Stimulated activated CD4-positive, alpha-beta T cell treated with anti-CD3 and anti-CD28 coated beads, TNF-alpha, amount 100 ng/mL, for 48 hours (primary cell): ENCODE data around the gene CYP1B1.
A peak's percentile ranks its signal among the peaks of the same experiment; 100 is the strongest.

ENCODE experiments used
- DNase-seq, 3 donors: peaks; one replicate each; pipeline ENCODE4 v3.0.0-alpha.2; 2020; ENCODE audit warnings: low read depth in 3 of 3

Gene CYP1B1

DNA sequence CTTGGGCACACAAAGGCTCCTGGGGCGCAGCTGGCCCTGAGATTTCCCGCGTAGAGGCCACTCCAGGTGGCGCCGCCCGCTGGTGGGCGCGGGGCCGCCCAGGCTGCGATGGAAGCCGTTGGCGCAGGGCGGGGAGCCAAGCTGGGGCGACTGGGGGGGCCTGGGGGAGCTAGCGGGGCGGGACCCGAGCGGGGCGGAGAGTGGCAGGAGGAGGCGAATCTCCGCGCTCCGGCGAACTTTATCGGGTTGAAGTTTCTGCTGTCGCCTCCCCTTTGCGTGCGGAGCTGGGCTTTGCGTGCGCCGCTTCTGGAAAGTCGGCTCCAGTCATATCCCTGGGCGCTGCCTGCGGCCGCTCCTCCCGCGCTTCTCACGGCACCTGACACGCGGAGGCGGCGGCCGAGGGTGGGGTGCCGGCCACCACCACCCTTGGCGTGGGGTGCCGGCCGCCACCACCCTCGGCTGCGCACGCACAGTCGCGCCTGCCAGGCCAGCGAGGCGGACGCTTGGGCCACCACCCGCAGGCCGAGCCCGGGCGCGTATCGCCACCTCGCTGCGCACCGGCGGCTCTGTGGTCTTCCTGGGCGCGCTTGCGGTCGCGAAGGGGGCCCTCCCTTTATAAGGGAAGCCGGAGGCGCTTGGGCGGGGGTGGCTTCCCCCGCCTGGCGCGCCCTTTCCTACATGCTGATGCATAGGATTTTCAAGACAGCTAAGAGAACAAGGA lies 919 bp upstream of the CYP1B1 start:
- DNase-seq = peak; percentile 65 to 76 (median 67)

DNA sequence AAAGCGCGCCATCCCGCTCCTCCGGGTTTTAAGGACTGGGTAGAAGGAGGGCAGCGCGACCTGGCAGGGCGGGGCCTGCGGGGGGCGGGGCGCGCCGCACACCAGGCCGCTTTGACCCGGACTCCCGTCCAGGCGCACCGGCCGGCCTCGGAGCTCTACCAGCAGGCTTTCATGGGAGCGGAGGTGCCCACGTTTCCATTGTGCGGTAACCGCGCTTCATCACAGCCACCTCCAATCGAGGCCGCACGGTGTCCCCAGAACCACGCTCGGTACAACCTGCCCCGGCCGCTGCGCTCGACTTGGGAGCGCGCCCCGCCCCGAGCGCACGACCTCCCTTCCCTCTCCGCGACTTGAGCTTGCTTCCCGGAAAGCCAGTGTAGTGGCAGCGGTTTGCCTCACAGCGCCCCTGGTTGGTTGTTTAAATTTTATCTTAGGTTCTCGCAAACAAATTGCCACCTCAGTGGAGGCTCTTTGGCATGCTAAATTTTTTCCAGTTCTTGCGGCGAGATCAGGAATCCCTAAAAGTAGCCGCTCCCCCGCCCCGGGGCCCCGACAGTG lies 280 bp upstream of the CYP1B1 start:
- peak; percentile 38 to 51 (median 46) for DNase-seq

DNA sequence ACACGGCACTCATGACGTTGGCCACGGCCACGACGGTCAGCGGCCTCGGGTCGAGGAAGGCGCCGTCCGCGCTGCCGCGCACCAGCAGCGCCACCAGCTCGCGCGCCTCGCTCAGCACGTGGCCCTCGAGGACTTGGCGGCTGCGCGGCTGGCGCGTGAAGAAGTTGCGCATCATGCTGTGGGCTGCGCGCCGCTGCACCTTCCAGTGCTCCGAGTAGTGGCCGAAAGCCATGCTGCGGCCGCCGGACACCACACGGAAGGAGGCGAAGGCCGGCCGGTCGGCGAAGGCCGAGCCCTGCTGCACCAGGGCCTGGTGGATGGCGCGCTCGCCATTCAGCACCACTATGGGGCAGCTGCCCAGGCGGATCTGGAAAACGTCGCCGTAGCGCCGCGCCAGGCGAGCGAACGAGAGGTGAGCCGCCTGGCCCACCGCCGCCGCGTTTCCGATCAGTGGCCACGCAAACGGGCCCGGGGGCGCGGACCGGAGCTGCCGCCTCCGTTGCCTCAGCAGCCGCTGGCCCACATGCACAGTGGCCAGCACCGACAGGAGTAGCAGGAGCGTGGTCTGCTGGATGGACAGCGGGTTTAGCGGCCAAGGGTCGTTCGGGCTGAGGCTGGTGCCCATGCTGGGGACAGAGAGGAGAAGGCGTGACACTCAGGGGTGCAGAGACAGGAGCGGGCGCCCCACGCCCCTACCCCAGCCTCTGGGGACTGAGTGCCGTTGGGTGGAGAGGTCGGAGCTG lies 1.0 kb downstream of the CYP1B1 start:
- no peak for DNase-seq

DNA sequence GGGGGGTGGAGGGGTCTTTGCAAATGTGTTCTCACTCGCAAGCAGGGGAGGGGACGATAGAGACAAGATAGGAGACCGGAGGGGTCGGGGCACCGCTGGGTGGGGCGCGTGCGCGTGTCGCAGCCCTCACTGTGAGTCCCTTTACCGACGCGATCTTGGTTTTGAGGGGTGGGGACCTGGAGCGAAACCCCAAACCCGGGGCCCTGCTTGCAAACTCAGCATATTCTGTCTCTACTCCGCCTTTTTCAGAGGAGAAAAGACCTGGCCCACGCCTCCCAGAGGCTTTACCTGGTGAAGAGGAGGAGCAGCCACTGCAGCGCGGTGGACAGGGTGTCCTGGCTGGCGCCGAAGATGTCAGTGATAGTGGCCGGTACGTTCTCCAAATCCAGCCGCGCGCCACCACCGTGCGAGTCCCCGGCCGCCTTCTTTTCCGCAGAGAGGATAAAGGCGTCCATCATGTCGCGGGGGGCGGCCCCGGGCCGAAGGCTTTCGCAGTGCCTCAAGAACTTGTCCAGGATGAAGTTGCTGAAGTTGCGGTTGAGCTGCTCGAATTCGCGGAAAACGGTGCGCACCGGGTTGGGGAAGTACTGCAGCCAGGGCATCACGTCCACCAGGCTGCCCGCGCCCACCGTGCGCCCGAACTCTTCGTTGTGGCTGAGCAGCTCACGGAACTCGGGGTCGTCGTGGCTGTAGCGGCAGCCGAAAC lies 1.7 kb downstream of the CYP1B1 start:
- DNase-seq = no peak

DNA sequence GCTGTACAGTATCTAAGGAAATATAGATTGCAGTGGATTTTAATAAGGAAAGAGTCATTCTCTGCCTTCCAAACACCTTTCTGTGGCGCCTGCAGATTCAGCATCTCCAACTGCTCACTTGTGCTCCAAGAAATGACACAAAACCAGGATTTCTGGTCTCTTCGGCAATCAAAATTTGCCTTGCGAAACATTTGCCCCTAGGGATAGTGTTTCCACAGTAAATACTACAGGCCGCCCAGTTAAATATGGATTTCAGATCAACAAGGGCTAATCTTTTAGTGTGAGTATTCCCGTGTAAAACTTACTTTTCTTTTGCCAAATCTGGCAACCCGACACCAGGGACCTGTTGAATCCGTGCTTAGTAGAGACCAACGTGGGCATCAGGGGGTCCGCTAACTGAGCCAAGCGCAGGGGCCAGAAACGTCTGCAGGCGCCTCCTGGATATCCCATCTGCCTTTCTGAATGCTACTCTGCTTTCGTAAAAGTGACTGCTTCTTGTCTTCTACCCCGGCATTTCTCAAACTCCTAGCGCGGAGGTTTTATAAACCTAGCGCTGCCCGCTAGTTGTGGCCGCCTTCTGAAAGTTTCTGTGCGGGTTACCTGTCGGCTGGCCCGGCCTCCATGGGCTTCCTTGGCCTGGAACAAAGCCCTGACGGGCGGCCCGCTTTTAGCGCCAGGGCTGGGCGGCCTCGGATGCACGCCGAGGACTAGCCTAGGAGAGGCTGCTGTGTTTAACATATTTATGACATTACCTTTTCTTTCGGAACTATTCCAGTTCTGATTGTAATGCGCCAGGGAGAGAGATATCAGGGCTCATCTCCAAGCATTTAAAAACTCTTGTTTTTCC lies 2.5 kb downstream of the CYP1B1 start:
- DNase-seq = no peak

DNA sequence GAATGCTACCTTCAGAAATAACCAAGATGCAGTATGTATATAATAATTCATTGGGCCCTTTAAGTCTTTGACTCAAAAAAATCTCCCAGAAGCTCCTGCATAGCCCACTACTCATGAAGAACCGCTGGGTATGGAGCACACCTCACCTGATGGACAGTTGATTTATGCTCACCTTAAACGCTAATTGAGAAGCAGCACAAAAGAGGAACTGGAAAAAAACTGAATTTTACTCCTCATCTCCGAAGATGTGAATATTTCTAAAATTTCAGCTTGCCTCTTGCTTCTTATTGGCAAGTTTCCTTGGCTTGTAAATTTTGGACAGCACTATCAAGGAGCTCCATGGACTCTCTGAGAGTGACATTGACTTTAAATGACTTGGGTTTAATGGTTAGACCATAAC lies 5.5 kb downstream of the CYP1B1 start:
- DNase-seq = no peak

DNA sequence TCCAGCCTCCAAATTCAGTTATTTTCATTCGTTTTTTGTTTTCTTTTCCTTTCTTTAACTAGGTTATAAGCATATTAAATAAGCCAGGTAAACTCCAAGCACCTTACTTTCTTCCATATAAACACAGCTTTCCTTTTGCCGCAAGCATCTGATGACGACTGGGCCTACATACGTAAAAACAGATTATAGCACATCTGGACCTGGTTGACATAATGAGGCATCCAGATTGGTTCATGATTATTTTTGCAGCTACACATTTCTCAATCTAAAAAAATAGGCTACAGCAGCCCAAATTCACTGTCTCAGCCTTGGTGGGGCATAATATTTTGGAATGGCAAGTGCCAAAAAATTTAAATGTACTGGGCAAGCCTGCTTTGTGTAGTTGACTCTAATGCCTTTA lies 7.7 kb downstream of the CYP1B1 start:
- DNase-seq = no peak

DNA sequence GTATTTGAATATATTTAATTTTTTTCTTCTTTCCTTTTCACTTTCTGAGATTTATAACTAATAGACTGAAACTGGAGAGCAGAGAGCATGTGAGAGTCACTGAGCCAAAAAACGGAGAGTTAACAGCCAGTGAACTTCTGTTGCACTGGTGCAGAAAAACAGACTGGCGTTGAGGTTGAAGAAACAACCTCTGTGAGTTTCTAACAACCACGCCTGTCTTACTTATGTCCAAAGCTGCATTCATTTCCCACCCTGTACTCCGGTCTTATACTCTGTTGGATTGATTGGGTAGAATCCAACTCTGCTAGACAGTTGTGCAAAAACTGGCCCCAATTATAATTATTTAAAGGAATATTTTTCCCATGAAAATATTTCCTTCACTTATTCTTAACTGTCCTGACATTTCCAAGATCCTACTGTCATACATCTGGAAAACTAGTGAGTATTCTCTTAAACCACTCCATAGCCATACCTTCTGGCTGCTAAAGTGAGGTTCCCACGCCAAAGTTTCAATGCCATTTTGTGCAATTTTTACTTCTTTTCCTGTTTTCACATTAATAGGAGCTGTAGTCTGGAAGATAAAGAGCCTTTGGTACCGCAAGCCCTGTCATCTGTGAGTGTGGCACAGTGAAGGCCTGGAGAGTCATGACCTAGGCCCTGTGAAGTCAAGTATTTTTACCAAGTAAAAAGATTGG lies 9.4 kb downstream of the CYP1B1 start:
- no peak for DNase-seq

DNA sequence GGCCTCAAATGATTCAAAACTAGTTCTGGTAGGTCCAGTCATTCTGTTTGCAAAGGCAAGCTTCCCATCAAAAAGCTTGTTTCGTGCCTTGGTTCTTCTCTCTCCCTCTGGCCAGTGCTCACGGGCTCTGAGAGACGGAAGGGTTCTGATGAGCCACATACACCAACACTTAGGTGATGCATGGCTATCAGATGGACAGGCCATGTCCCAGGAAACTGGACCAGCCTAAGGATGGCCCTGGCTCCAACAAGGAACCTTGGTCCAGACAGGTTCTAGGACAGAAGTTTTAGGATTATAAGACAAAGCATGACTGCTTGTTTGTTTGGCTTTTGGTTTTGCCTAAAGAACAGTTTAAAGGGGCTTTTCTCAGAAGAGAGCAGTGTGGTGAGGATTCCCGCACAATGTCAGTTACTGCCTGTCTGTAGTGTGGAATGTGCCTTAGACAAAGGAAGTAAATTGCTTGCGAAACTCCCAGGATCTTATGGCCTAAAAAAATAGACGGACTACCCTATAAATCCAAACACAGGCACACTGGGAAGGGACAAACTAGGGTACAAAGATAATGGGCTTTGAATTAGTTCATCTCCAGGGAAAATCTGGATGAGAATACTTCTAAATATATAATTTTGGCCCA lies 10.3 kb downstream of the CYP1B1 start:
- no peak for DNase-seq

DNA sequence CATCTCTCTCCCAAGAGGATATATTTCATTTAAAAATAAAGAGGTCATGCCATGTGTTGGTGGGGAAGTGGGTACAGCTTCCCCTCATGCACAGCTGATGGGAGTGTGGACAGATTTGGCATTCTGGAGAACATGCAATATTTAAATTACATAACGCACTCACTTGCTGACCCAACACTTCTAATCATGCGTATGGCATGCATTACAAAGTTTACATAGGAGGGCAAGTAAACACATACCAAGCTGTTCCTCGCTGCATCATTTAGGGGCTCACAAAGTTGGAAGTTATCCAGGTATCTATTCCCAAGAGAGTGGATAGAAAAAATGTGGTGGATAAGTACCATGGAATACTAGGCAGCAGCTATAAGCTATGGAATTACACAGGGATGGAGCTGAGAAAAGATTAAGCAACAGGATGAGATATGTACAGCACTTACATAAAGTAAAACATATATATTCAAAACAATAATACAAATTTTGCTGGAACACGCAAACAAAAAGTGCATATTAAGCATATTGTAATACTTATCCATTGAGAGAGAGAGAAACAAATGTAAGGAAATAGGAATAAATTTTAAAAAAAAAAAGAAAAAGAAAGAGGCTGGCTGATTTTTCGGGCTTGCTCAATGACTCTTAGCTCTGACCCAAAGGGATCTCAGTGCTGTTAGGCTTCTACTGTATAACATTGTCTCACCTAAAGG lies 11.0 kb downstream of the CYP1B1 start:
- DNase-seq = no peak

DNA sequence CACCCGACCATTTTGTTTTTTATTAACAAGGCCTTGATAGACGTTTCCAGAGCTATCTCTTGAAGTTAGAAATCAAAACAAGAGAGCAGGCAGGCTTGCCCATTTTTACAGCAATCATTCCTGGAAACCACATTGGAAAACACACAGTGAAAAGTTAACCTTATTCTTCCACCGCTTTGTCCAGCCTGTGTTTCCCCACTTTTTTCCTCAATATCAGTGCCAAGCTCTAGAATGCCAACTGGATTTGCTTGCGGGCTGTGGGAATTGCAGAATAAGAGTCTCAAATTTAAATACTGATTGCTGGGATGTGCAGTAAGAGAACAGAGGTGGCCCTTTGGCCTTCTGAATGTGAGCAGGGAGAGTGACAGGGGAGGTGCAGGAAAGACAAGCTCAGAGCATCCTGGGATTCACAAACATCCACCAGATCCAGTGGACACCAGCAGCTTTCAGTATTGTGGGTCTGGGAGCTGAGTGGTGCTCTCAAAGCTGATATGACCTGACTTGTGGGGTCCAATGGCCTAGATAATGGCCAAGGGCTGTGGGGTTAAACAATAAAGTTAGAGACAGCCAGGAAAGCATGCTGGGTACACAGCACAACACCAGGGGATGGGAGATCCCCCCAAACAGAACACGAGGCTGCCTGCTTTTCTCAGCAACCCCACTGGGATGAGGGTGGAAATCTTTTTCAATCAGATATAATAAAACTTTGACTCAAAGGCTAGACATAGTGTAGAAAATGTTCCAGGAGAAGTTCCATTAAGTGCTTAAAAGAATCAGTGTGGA lies 15.5 kb downstream of the CYP1B1 start:
- DNase-seq = no peak

DNA sequence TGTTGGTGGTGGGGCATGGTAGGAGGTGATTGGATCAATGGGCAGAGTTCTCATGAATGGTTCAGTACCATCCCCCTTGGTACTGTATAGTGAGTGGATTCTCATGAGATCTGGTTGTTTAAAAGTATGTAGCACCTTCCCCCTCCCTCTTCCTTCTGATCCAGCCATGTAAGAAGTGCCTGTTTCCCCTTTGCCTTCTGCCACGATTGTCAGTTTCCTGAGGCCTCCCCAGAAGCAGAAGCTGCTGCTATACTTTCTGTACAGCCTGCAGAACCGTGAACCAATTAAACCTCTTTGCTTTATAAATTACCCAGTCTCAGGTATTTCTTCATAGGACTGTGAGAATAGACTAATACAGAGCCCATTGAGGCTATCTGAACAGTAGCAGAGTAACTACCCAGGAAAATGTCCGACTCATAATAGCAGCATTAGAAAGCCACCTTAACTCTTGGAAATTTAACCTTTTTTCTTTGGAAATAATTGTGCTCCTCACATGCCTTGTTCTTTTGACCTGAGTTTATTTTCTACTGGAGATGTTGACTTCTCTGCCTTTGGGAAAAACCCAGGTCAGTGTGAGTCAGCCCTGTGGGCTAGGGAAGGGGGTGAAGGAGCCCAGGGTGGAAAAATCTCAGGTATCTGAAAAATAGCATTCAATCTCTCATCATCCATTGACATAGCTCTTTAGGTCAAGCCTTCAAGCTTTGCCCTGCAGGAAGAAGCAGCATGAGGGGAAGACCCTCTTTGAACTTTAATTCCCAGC lies 18.1 kb downstream of the CYP1B1 start:
- no peak for DNase-seq

DNA sequence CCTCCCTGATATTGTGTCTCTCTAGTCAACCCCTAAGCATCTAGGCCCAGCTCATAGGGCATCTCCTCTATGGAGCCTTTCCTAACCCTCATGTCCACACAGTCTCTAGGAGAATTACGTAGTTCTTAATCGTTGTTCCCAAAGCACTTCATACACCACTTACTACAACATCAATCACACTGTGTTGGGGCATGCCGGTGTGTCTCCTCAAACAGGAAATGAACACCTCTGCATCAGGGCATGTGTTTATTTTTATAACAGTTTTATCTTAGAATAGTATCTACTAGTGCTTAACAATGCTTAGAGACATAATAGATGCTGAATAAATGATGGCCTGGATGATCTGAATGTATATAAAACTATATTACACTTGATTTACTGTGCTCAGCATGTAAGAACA lies 19.7 kb downstream of the CYP1B1 start:
- DNase-seq = no peak

DNA sequence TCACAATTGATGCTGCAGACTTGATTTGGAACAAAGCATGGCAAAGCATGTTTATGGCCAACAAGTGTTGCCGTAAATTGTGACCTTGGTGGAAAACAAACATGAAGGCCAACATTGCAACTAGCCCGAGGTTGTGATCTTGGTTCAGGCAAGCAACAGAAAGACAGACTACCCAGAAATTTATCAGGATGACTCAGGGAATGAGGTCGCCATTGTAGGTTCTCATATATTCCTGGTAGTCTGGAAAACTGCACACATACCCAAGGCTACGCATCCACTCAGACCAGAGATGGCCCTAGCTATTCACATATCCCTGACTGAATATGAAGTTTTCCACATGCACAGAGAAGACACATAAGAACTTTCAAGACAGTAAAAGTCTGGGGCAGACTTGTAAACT lies 30.1 kb downstream of the CYP1B1 start:
- no peak for DNase-seq

DNA sequence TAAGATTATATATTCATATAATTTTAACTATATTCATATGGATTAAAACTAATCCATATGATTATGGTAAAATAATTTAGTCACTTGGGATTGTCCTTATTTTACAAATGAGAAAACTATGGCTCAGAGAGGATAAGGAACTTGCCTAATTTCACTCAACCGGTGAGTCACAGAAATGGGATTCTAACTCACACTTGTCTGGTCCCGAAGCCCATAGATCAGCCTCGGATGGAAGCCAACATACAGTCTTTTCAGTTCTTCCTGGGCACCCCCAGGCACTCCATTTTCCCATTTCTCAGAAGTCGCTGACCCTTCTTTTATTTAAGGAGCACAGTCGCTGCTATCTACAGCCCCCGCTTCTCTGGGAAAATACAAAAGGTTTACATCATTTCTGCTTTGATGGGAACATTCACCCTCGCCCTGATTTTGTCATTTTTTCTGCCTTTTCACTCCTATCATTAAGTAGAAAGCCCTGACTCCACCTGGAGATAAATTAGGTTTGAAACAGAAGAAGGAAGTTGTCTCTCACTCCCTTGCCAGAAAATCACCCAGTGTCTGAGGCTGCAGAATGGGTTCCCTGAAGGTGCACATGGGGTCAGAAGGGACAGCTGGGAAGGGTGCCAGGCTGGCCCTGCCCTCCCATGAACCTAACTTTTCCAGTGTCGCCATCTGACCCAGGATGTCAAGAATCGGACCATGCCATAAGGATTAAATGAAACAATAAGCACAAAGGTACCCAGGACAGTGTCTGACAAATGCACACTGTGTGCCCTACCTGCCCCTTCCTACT lies 36.6 kb downstream of the CYP1B1 start:
- no peak for DNase-seq

DNA sequence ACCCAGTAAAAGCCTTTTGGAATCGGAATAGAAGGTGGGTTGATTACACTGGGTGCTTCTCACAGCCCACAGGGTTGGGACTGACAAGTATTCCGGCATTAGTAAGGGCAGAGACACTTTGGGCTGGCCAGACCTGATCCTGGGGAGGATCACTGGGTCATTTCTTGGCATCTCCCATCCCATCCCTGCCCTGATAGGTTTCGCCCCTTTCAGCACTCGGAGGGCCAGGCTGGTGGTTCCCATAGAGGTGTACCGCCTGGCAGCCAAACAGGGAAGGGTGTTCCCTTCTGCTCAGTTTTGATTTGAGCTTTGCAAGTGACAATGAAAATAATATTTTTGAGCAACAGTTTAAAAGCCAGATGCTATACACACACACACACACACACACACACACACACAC lies 37.3 kb downstream of the CYP1B1 start:
- no peak for DNase-seq
